ENCODE data around the gene USP26.

DNA sequence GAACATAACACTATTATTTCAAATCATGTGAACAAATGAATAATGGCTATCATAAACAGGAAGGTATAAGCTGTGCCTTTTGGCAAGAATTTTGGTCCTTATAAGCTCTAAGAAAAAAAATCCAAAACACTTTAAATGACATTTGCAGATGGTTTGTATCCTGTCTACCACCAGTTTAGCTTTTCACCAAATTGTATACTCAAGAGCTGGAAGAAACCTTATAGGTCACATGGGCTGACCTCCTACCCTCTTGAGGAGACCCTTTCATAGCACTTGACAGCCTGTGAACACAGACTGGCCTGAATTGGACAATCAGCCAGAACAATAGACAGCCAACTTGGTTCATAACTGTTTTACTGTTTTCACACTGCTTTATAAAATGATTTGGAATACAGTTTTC is 24.3 kb downstream of the USP26 start:
- TF ChIP-seq CTCF (IDR thresholded peaks at IDR 0.05) (no peak), POLR2A (IDR thresholded peaks at IDR 0.05) (no peak)

Measured in body of pancreas (tissue), 4 donors.